Liver (tissue), 9 donors: ENCODE measurements around the gene S100A5. TPM values are rescaled to one million over a fixed set of nuclear protein-coding genes. Genes with fewer than 3 reads are reported as not detected.

Source experiments
- DNase-seq: peaks from one replicate; pipeline ENCODE4 v3.0.0-alpha.2; 2017; ENCODE audit warnings: low spot score
- H3K27ac ChIP-seq, 2 donors: one replicate each; pipeline ENCODE4 v1.7.0; 2013; ENCODE audit warnings: inconsistent platforms in 2 of 2, low read length in 2 of 2, control low read depth in 1 of 2, low read depth in 1 of 2, mild to moderate bottlenecking in 1 of 2
- H3K27me3 ChIP-seq, 4 donors: one replicate each; pipeline versions ENCODE4 v1.6.1 to v1.7.0; 2013; ENCODE audit warnings: low read length in 3 of 4, inconsistent platforms in 1 of 4, mild to moderate bottlenecking in 1 of 4, moderate library complexity in 1 of 4; ENCODE audit not compliant: control insufficient read depth in 4 of 4, insufficient read depth in 4 of 4
- H3K36me3 ChIP-seq, 4 donors: one replicate each; pipeline versions ENCODE4 v1.6.1 to v1.7.0; 2013; ENCODE audit warnings: low read length in 3 of 4, mild to moderate bottlenecking in 3 of 4, low read depth in 1 of 4, moderate library complexity in 1 of 4; ENCODE audit not compliant: control insufficient read depth in 4 of 4, insufficient read depth in 3 of 4
- H3K4me1 ChIP-seq, 4 donors: one replicate each; pipeline versions ENCODE4 v1.6.1 to v1.7.0; 2013; ENCODE audit warnings: low read length in 3 of 4, mild to moderate bottlenecking in 3 of 4, moderate library complexity in 1 of 4; ENCODE audit not compliant: control insufficient read depth in 4 of 4, insufficient read depth in 4 of 4
- H3K4me3 ChIP-seq, 3 donors: one replicate each; pipeline versions ENCODE4 v1.6.1 to v1.7.0; 2013; ENCODE audit warnings: low read length in 3 of 3, control low read depth in 1 of 3, low read depth in 1 of 3, mild to moderate bottlenecking in 1 of 3
- H3K9ac ChIP-seq, 2 donors: one replicate each; pipeline ENCODE4 v1.7.0; 2013; ENCODE audit warnings: low read length in 2 of 2, mild to moderate bottlenecking in 2 of 2, moderate library complexity in 2 of 2, control low read depth in 1 of 2, low read depth in 1 of 2
- H3K9me3 ChIP-seq, 4 donors: one replicate each; pipeline versions ENCODE4 v1.6.1 to v1.7.0; 2013; ENCODE audit warnings: low read length in 3 of 4; ENCODE audit not compliant: control insufficient read depth in 4 of 4
- ATF3 ChIP-seq: IDR thresholded peaks from 2 replicates; pipeline ENCODE4 v1.6.1; 2016; ENCODE audit warnings: antibody characterized with exemption
- CTCF ChIP-seq: fragments of 150-350 bp; IDR thresholded peaks from 2 replicates; pipeline ENCODE4 v1.5.1; 2017; ENCODE audit warnings: improper control_type of control experiment, low read depth, low read length; ENCODE audit not compliant: missing input control
- EGR1 ChIP-seq, 2 donors: IDR thresholded peaks; 2 replicates each; pipeline ENCODE4 v1.6.1; 2016 to 2018; ENCODE audit warnings: antibody characterized with exemption in 2 of 2, low read depth in 2 of 2
- FOXA1 ChIP-seq: IDR thresholded peaks from 2 replicates; pipeline ENCODE4 v1.6.1; 2016; ENCODE audit warnings: antibody characterized with exemption
- FOXA2 ChIP-seq: IDR thresholded peaks from 2 replicates; pipeline ENCODE4 v1.6.1; 2016; ENCODE audit warnings: antibody characterized with exemption
- GABPA ChIP-seq, 2 donors: IDR thresholded peaks in 1 of 2; conservative IDR thresholded peaks in 1 of 2; 2 replicates each; pipeline ENCODE4 v1.6.1; 2016; ENCODE audit warnings: antibody characterized with exemption in 2 of 2, mild to moderate bottlenecking in 1 of 2, moderate library complexity in 1 of 2
- HNF4A ChIP-seq, 2 donors: conservative IDR thresholded peaks; 2 replicates each; pipeline ENCODE4 v1.6.1; 2016; ENCODE audit warnings: antibody characterized with exemption in 2 of 2, mild to moderate bottlenecking in 2 of 2
- HNF4G ChIP-seq: IDR thresholded peaks from 2 replicates; pipeline ENCODE4 v1.6.1; 2016; ENCODE audit warnings: antibody characterized with exemption
- JUND ChIP-seq, 2 donors: IDR thresholded peaks; 2 replicates each; pipeline ENCODE4 v1.6.1; 2016; ENCODE audit warnings: antibody characterized with exemption in 2 of 2
- MAX ChIP-seq: IDR thresholded peaks from 2 replicates; pipeline ENCODE4 v1.6.1; 2016; ENCODE audit warnings: antibody characterized with exemption
- NR2F2 ChIP-seq: IDR thresholded peaks from 2 replicates; pipeline ENCODE4 v1.6.1; 2016; ENCODE audit warnings: antibody characterized with exemption
- RAD21 ChIP-seq, 2 donors: IDR thresholded peaks; 2 replicates each; pipeline ENCODE4 v1.6.1; 2016; ENCODE audit warnings: antibody characterized with exemption in 2 of 2, mild to moderate bottlenecking in 2 of 2
- REST ChIP-seq: IDR thresholded peaks from 2 replicates; pipeline ENCODE4 v1.6.1; 2016; ENCODE audit warnings: antibody characterized with exemption, mild to moderate bottlenecking
- RXRA ChIP-seq, 2 donors: IDR thresholded peaks; 2 replicates each; pipeline ENCODE4 v1.6.1; 2017 to 2018; ENCODE audit warnings: antibody characterized with exemption in 2 of 2, mild to moderate bottlenecking in 1 of 2
- SP1 ChIP-seq: IDR thresholded peaks from 2 replicates; pipeline ENCODE4 v1.6.1; 2018; ENCODE audit warnings: antibody characterized with exemption, mild to moderate bottlenecking
- TAF1 ChIP-seq: conservative IDR thresholded peaks from 2 replicates; pipeline ENCODE4 v1.6.1; 2016; ENCODE audit warnings: antibody characterized with exemption, mild to moderate bottlenecking
- YY1 ChIP-seq: IDR thresholded peaks from 2 replicates; pipeline ENCODE4 v1.6.1; 2016; ENCODE audit warnings: antibody characterized with exemption, mild to moderate bottlenecking
- ZBTB33 ChIP-seq: IDR thresholded peaks from 2 replicates; pipeline ENCODE4 v1.6.1; 2016; ENCODE audit warnings: antibody characterized with exemption
- WGBS: extraction: QIAGEN DNeasy Blood & Tissue Kit; methylation state at CpG from one replicate; pipeline ENCODE4 v1.1.7; 2013; 5-methylcytosine and 5-hydroxymethylcytosine counted together
- polyA plus RNA-seq, 2 donors: library from polyadenylated mRNA; stranded (reverse) in 1 of 2; unstranded in 1 of 2; fragments of 200-250 nt in 1 of 2; fragments of >200 nt in 1 of 2; fragmentation: Nextera tagmentation in 1 of 2; extraction: Ambion mirVana in 1 of 2; gene quantifications; one replicate each; pipeline versions ENCODE4 v1.2.1 to v1.2.3, GENCODE V29; 2013 to 2015
- total RNA-seq, 2 donors: library from RNA; depleted of rRNA; stranded (reverse); fragments of >200 nt; gene quantifications; one replicate each; pipeline ENCODE4 v1.2.3, GENCODE V29; 2014
- donor health status: healthy.
- donor health status: healthy.
- donor health status: healthy.
- donor health status: healthy.
- donor health status: healthy.

Gene S100A5
- total and polyA plus RNA-seq, 4 donors = not detected

GRCh38 chr1:153578490-153578889, 37.8 kb upstream of the S100A5 start:
- TF ChIP-seq EGR1 (IDR thresholded peaks at IDR 0.05; ENCODE audit: low read depth in 2 of 2) (no peak), REST (no peak), FOXA1 (no peak), SP1 (no peak), MAX (no peak)
- no peak for DNase-seq
- H3K9me3 ChIP-seq = no peaks in the 10 kb centered on the region
- H3K27ac ChIP-seq = no peak overlapping the region
- H3K4me1 ChIP-seq = no peaks in the 10 kb centered on the region
- no peak overlapping the region for H3K4me3 ChIP-seq
- H3K36me3 ChIP-seq = no peaks in the 10 kb centered on the region
- H3K27me3 ChIP-seq = no peaks in the 10 kb centered on the region
- no peak overlapping the region for H3K9ac ChIP-seq

- H3K27ac ChIP-seq = no peak overlapping the region
- no peaks in the 10 kb centered on the region for H3K27me3 ChIP-seq
- peaks cover 0 to 2% (median 0%) of the 10 kb centered on the region in 4 donors for H3K4me1 ChIP-seq
- no peak for TF ChIP-seq REST
- no peak for TF ChIP-seq ATF3
- no peak for TF ChIP-seq RXRA (IDR thresholded peaks at IDR 0.05)
- TF ChIP-seq NR2F2 = no peak
- TF ChIP-seq FOXA1 = no peak
- no peak for TF ChIP-seq MAX
- no peak for TF ChIP-seq SP1
- no peak for TF ChIP-seq ZBTB33
- no peak for TF ChIP-seq JUND (IDR thresholded peaks at IDR 0.05)
- TF ChIP-seq HNF4A (conservative IDR thresholded peaks at IDR 0.05) = no peak
- TF ChIP-seq GABPA (IDR thresholded peaks at IDR 0.05 in 1 of 2, conservative IDR thresholded peaks at IDR 0.05 in 1 of 2) = no peak
- no peak for TF ChIP-seq HNF4G
- no peak for TF ChIP-seq TAF1
- TF ChIP-seq YY1 = no peak
- TF ChIP-seq RAD21 (IDR thresholded peaks at IDR 0.05) = no peak
- no peak for TF ChIP-seq EGR1 (IDR thresholded peaks at IDR 0.05; ENCODE audit: low read depth in 2 of 2)
- TF ChIP-seq CTCF = no peak
- no peak for TF ChIP-seq FOXA2
- H3K9ac ChIP-seq = no peak overlapping the region
- no peaks in the 10 kb centered on the region for H3K9me3 ChIP-seq
- no peak overlapping the region for H3K4me3 ChIP-seq
- H3K36me3 ChIP-seq = no peaks in the 10 kb centered on the region
- no peak for DNase-seq
- WGBS = 68% methylated on average over 9 of the region's 9 CpGs
These were observed 36.9 kb upstream of the S100A5 start for GRCh38 chr1:153577624-153578051.
